MCF 10A (cell line): ENCODE data around the gene RIOK1. TPM values are rescaled to one million over a fixed set of nuclear protein-coding genes. Genes with fewer than 3 reads are reported as not detected.

ENCODE experiments used
- BruUV-seq: library from RNA; stranded (reverse); fragments of 400-500 nt; replicated peaks from 2 replicates; lab custom pipeline; 2021; lab: Mats Ljungman, UMichigan
- CTCF ChIA-PET: fragments of 300-600 bp; sonication (Branson Sonifier 250); formaldehyde crosslinking; extraction: SDS; loops from one replicate; lab custom pipeline; 2021; ENCODE audit warnings: antibody characterized with exemption, inconsistent platforms; lab: Yijun Ruan, JAX
- POLR2A ChIA-PET: fragments of 300-600, 350-650 bp; sonication (Branson Sonifier 250); formaldehyde crosslinking; extraction: SDS; loops from one replicate; lab custom pipeline; 2020; ENCODE audit warnings: antibody characterized with exemption, inconsistent platforms; lab: Yijun Ruan, JAX
- DNase-seq: peaks from one replicate; pipeline ENCODE4 v3.0.0-alpha.2; 2018; ENCODE audit not compliant: unreplicated experiment
- H3K27ac Mint-ChIP-seq: one replicate; pipeline ENCODE4 v1.8.0; 2022; ENCODE audit warnings: mild to moderate bottlenecking, low read depth, mixed read lengths; ENCODE audit not compliant: unreplicated experiment
- H3K27me3 Mint-ChIP-seq: one replicate; pipeline ENCODE4 v1.8.0; 2022; ENCODE audit warnings: mixed read lengths; ENCODE audit not compliant: insufficient read depth, unreplicated experiment
- H3K36me3 Mint-ChIP-seq: one replicate; pipeline ENCODE4 v1.8.0; 2022; ENCODE audit warnings: mild to moderate bottlenecking, moderate library complexity, mixed read lengths; ENCODE audit not compliant: insufficient read depth, unreplicated experiment
- H3K4me1 Mint-ChIP-seq: one replicate; pipeline ENCODE4 v1.8.0; 2022; ENCODE audit warnings: mixed read lengths; ENCODE audit not compliant: insufficient read depth, unreplicated experiment
- H3K4me3 Mint-ChIP-seq: one replicate; pipeline ENCODE4 v1.8.0; 2022; ENCODE audit warnings: mild to moderate bottlenecking, moderate library complexity, mixed read lengths; ENCODE audit not compliant: unreplicated experiment
- H3K9me3 Mint-ChIP-seq: one replicate; pipeline ENCODE4 v1.8.0; 2022; ENCODE audit warnings: mixed read lengths; ENCODE audit not compliant: unreplicated experiment
- intact Hi-C: fragments of 100-400 bp; cut with micrococcal nuclease; formaldehyde crosslinking; loops from 2 replicates; pipeline ENCODE4 v1.14.1; 2022
- total RNA-seq: library from RNA; stranded (reverse); gene quantifications from 2 replicates; pipeline ENCODE4 v1.2.3, GENCODE V29; 2022
- TF ChIP-seq, protein P1 (sequence below): fragments of 200-600 bp; IDR thresholded peaks from one replicate; pipeline ENCODE4 v1.8.0; 2022; ENCODE audit warnings: antibody characterized with exemption, mild to moderate bottlenecking; ENCODE audit not compliant: unreplicated experiment

Gene RIOK1
- total RNA-seq, 1 experiment from 2014 or later, result 40.9 TPM

DNA sequence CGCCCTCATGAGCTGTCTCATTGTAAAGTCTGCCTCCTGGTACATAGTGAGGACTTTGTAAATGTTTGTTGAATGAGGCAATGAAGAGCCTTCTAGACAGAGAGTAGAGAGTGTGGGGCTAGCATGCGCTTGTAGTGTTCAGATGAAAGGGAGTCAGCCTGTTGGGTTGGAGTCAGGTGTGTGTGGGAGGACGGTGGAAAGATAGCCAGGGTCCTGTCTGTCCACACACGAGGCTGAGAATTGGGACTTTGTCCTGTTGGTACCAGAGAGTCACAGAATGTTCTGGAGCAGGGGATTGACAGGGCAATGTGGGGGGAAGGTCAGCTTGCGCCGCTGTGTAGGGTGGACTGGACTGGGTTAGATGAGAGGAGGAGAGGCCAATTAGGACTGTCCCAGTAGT, 58.6 kb downstream of the RIOK1 start:
- no TSS peak for BruUV-seq
- H3K27ac Mint-ChIP-seq, result no peak overlapping the region

GRCh38 chr6:7449018-7449417, 59.4 kb downstream of the RIOK1 start:
- DNase-seq, result no peak
- POLR2A ChIA-PET, result interaction anchor here (0.6 kb wide), 1 partner anchor 27 kb away, joined by 3 read pairs; no protein-coding TSS in a partner anchor
- Mint-ChIP-seq H3K27ac (no peak overlapping the region), H3K36me3 (no peaks in the 10 kb centered on the region), H3K9me3 (no peaks in the 10 kb centered on the region), H3K4me1 (peaks cover 21% of the 10 kb centered on the region), H3K4me3 (no peak overlapping the region), H3K27me3 (no peaks in the 10 kb centered on the region)
- no TSS peak for BruUV-seq
- intact Hi-C loops, result no loop called here
- CTCF ChIA-PET, result no interaction called here
- TF ChIP-seq, protein P1, sequence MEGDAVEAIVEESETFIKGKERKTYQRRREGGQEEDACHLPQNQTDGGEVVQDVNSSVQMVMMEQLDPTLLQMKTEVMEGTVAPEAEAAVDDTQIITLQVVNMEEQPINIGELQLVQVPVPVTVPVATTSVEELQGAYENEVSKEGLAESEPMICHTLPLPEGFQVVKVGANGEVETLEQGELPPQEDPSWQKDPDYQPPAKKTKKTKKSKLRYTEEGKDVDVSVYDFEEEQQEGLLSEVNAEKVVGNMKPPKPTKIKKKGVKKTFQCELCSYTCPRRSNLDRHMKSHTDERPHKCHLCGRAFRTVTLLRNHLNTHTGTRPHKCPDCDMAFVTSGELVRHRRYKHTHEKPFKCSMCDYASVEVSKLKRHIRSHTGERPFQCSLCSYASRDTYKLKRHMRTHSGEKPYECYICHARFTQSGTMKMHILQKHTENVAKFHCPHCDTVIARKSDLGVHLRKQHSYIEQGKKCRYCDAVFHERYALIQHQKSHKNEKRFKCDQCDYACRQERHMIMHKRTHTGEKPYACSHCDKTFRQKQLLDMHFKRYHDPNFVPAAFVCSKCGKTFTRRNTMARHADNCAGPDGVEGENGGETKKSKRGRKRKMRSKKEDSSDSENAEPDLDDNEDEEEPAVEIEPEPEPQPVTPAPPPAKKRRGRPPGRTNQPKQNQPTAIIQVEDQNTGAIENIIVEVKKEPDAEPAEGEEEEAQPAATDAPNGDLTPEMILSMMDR, result no peak

More for the DNA sequence above, 58.6 kb downstream of the RIOK1 start:
- no peak for DNase-seq
- no peaks in the 10 kb centered on the region for H3K27me3 Mint-ChIP-seq
- intact Hi-C loops, result no loop called here
- H3K9me3 Mint-ChIP-seq, result no peaks in the 10 kb centered on the region
- CTCF ChIA-PET, result no interaction called here
- no peaks in the 10 kb centered on the region for H3K36me3 Mint-ChIP-seq
- TF ChIP-seq, protein P1, result no peak
- H3K4me1 Mint-ChIP-seq, result peaks cover 21% of the 10 kb centered on the region
- POLR2A ChIA-PET, result no interaction called here
- H3K4me3 Mint-ChIP-seq, result no peak overlapping the region

- intact Hi-C loops, result no loop called here
- H3K9me3 Mint-ChIP-seq, result no peaks in the 10 kb centered on the region
- TF ChIP-seq, protein P1, result no peak
- H3K36me3 Mint-ChIP-seq, result no peaks in the 10 kb centered on the region
- BruUV-seq, result no TSS peak
- ChIA-PET POLR2A (interaction anchor here (1.6 to 2.4 kb wide), 3 partner anchors 12 to 29 kb away, joined by 4 to 9 read pairs (median 7); no protein-coding TSS in a partner anchor), CTCF (interaction anchor here (0.6 to 0.7 kb wide), 2 partner anchors 50 to 106 kb away, joined by 3 read pairs; no protein-coding TSS in a partner anchor)
- H3K27me3 Mint-ChIP-seq, result no peaks in the 10 kb centered on the region
- H3K4me1 Mint-ChIP-seq, result peaks cover 11% of the 10 kb centered on the region
- DNase-seq, result no peak
- no peak overlapping the region for H3K27ac Mint-ChIP-seq
- H3K4me3 Mint-ChIP-seq, result no peak overlapping the region
These were observed 61.7 kb downstream of the RIOK1 start for GRCh38 chr6:7451326-7451725.

DNA sequence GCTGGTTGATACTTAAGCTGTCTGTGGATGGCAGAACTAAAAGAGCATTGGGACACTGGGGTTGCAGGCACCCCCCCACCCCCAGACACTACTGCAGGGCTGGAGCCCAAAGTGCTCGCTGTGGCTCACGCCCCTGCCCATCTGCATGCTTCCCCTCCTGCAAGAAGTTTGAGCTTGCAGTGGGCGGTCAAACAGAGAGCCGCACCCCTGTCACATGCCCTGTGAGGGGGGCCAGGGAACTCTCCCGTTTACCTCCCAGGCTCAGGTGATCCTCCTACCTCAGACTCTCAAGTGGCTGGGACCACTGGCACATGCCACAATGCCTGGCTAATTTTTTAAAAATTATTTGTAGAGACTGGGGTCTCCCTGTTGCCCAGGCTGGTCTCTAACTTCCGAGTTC, 63.3 kb downstream of the RIOK1 start:
- TF ChIP-seq, protein P1, result no peak
- Mint-ChIP-seq H3K4me3 (no peak overlapping the region), H3K36me3 (peaks cover 5% of the 10 kb centered on the region), H3K4me1 (no peaks in the 10 kb centered on the region), H3K27me3 (no peaks in the 10 kb centered on the region), H3K9me3 (no peaks in the 10 kb centered on the region), H3K27ac (no peak overlapping the region)
- POLR2A ChIA-PET, result no interaction called here
- intact Hi-C loops, result no loop called here
- no peak for DNase-seq
- BruUV-seq, result no TSS peak
- CTCF ChIA-PET, result interaction anchor here (1.4 kb wide), 1 partner anchor 9 kb away, joined by 4 read pairs; no protein-coding TSS in a partner anchor
